Parathyroid adenoma (tissue), 2 donors: Measurements from ENCODE around the gene KBTBD4.
A peak's percentile ranks its signal among the peaks of the same experiment; 100 is the strongest.

Experiments
- H2AFZ ChIP-seq: fragments of 300-600 bp; sonication (generic); one replicate; pipeline ENCODE4 v1.7.0; 2017; ENCODE audit warnings: antibody characterized with exemption, mild to moderate bottlenecking
- H3K27ac ChIP-seq: fragments of 300-600 bp; sonication (generic); one replicate; pipeline ENCODE4 v1.7.0; 2017
- H3K27me3 ChIP-seq: fragments of 300-600 bp; sonication (generic); one replicate; pipeline ENCODE4 v1.7.0; 2017; ENCODE audit warnings: low read length; ENCODE audit not compliant: control insufficient read depth, insufficient read depth
- H3K36me3 ChIP-seq: fragments of 300-600 bp; sonication (generic); one replicate; pipeline ENCODE4 v1.7.0; 2017; ENCODE audit warnings: low read length; ENCODE audit not compliant: control insufficient read depth, insufficient read depth
- H3K4me1 ChIP-seq: fragments of 300-600 bp; sonication (generic); one replicate; pipeline ENCODE4 v1.7.0; 2017; ENCODE audit warnings: control low read depth
- H3K4me2 ChIP-seq: fragments of 300-600 bp; sonication (generic); one replicate; pipeline ENCODE4 v1.7.0; 2017; ENCODE audit warnings: low read length
- H3K4me3 ChIP-seq: fragments of 300-600 bp; sonication (generic); one replicate; pipeline ENCODE4 v1.7.0; 2017; ENCODE audit warnings: low read depth, low read length
- H3K79me2 ChIP-seq: fragments of 300-600 bp; sonication (generic); one replicate; pipeline ENCODE4 v1.7.0; 2017; ENCODE audit warnings: control low read depth
- H3K9ac ChIP-seq: fragments of 300-600 bp; sonication (generic); one replicate; pipeline ENCODE4 v1.7.0; 2017; ENCODE audit warnings: mild to moderate bottlenecking
- H3K9me3 ChIP-seq: fragments of 300-600 bp; sonication (generic); one replicate; pipeline ENCODE4 v1.7.0; 2017; ENCODE audit warnings: low read length; ENCODE audit not compliant: control insufficient read depth
- CTCF ChIP-seq: fragments of 300-600 bp; sonication (generic); IDR thresholded peaks from one replicate; pipeline ENCODE4 v1.7.0; 2017; ENCODE audit warnings: antibody characterized with exemption, mild to moderate bottlenecking
- donor health status: primary hyperparathyroidism.

Gene KBTBD4

GRCh38 chr11:47586098-47586855, 7.5 kb upstream of the KBTBD4 start, which contains the start of gene FAM180B:
Gene FAM180B, plus strand, starts transcription at chr11:47586678. Its CDS starts 91 bp downstream, at chr11:47586769.
- Histone ChIP-seq H3K27ac (no peak within 1 kb of the TSS), H3K27me3 (no peaks in the 10 kb centered on the region), H3K4me3 (no peak within 1 kb of the TSS), H3K36me3 (no peaks in the 10 kb centered on the region), H3K9ac (no peak within 1 kb of the TSS), H2AFZ (no peak within 1 kb of the TSS), H3K4me2 (no peak within 1 kb of the TSS), H3K9me3 (no peaks in the 10 kb centered on the region), H3K79me2 (no peaks in the 10 kb centered on the region), H3K4me1 (no peaks in the 10 kb centered on the region)
- no peak for TF ChIP-seq CTCF

GRCh38 chr11:47583844-47584243, 5.1 kb upstream of the KBTBD4 start:
- Histone ChIP-seq H3K9me3 (no peaks in the 10 kb centered on the region), H2AFZ (no peak overlapping the region), H3K27me3 (no peaks in the 10 kb centered on the region), H3K4me3 (no peak overlapping the region), H3K79me2 (no peaks in the 10 kb centered on the region), H3K4me1 (no peaks in the 10 kb centered on the region), H3K36me3 (no peaks in the 10 kb centered on the region), H3K4me2 (no peak overlapping the region), H3K27ac (no peak overlapping the region), H3K9ac (no peak overlapping the region)
- no peak for TF ChIP-seq CTCF

GRCh38 chr11:47577460-47578041, 1.2 kb downstream of the KBTBD4 start:
- H3K36me3 ChIP-seq: no peaks in the 10 kb centered on the region
- H3K4me3 ChIP-seq: peak overlapping the region; percentile 86
- H3K79me2 ChIP-seq: peaks cover 3% of the 10 kb centered on the region
- no peak overlapping the region for H3K9ac ChIP-seq
- H2AFZ ChIP-seq: no peak overlapping the region
- no peaks in the 10 kb centered on the region for H3K27me3 ChIP-seq
- peak overlapping the region; percentile 86 for H3K4me2 ChIP-seq
- H3K9me3 ChIP-seq: no peaks in the 10 kb centered on the region
- peak overlapping the region; percentile 92 for H3K27ac ChIP-seq
- TF ChIP-seq CTCF: no peak
- H3K4me1 ChIP-seq: no peaks in the 10 kb centered on the region

- Histone ChIP-seq H3K79me2 (peaks cover 3% of the 10 kb centered on the region), H2AFZ (no peak overlapping the region), H3K27ac (no peak overlapping the region), H3K36me3 (no peaks in the 10 kb centered on the region), H3K9ac (no peak overlapping the region), H3K4me3 (no peak overlapping the region), H3K4me1 (no peaks in the 10 kb centered on the region), H3K4me2 (no peak overlapping the region), H3K9me3 (no peaks in the 10 kb centered on the region), H3K27me3 (no peaks in the 10 kb centered on the region)
- TF ChIP-seq CTCF: no peak
Measured at GRCh38 chr11:47573321-47573720, 5.4 kb downstream of the KBTBD4 start.
